Tibial nerve (tissue), 4 donors: ENCODE data around the gene DTNBP1. TPM values are rescaled to one million over a fixed set of nuclear protein-coding genes. Genes with fewer than 3 reads are reported as not detected.

ENCODE experiments used
- DNase-seq, 2 donors: peaks; one replicate each; pipeline ENCODE4 v3.0.0-alpha.2; 2019; ENCODE audit warnings: low spot score in 2 of 2
- H3K27ac ChIP-seq, 4 donors: fragments of 200-600 bp; sonication (generic) in 3 of 4; one replicate each; pipeline ENCODE4 v1.5.1; 2017 to 2019; ENCODE audit warnings: mild to moderate bottlenecking in 1 of 4
- H3K27me3 ChIP-seq, 2 donors: fragments of 200-600 bp; sonication (generic) in 1 of 2; one replicate each; pipeline versions ENCODE4 v1.5.1 to v1.6.0; 2017 to 2019
- H3K36me3 ChIP-seq, 3 donors: fragments of 200-600 bp; sonication (generic); one replicate each; pipeline ENCODE4 v1.5.1; 2018 to 2019
- H3K4me1 ChIP-seq, 4 donors: fragments of 200-600 bp; sonication (generic) in 3 of 4; one replicate each; pipeline ENCODE4 v1.5.1; 2017 to 2019
- H3K4me3 ChIP-seq, 4 donors: fragments of 200-600 bp; sonication (generic) in 3 of 4; one replicate each; pipeline ENCODE4 v1.5.1; 2017 to 2019; ENCODE audit warnings: mild to moderate bottlenecking in 1 of 4, moderate library complexity in 1 of 4
- H3K9me3 ChIP-seq, 4 donors: fragments of 200-600 bp; sonication (generic) in 3 of 4; one replicate each; pipeline ENCODE4 v1.5.1; 2017 to 2019
- CTCF ChIP-seq, 5 experiments: fragments of 200-600 bp in 3 of 5; fragments of 450-650 bp in 2 of 5; sonication (generic) in 3 of 5; IDR thresholded peaks; one replicate each; pipeline ENCODE4 v1.5.1; 2016 to 2019; ENCODE audit warnings: antibody characterized with exemption in 5 of 5, mild to moderate bottlenecking in 3 of 5, moderate library complexity in 2 of 5
- EP300 ChIP-seq, 2 donors: sonication (generic); formaldehyde crosslinking; IDR thresholded peaks; one replicate each; pipeline ENCODE4 v1.6.1; 2017; ENCODE audit warnings: antibody characterized with exemption in 2 of 2, mild to moderate bottlenecking in 1 of 2
- POLR2A ChIP-seq, 2 donors: fragments of 450-650 bp; IDR thresholded peaks; one replicate each; pipeline ENCODE4 v1.6.1; 2017; ENCODE audit warnings: antibody characterized with exemption in 2 of 2, mild to moderate bottlenecking in 2 of 2, moderate library complexity in 2 of 2
- WGBS, 2 donors: methylation state at CpG; one replicate each; pipeline ENCODE4 v1.1.5; 2018; 5-methylcytosine and 5-hydroxymethylcytosine counted together
- total RNA-seq, 4 donors: library from RNA; depleted of rRNA; stranded (reverse); fragments of >200 nt; gene quantifications; one replicate each; pipeline ENCODE4 v1.1.0, GENCODE V29; 2016

DTNBP1 gene
- total RNA-seq, 4 donors from 2014 or later, result 14.7 to 36.6 (median 16.1) TPM

GRCh38 chr6:15513801-15514711, 148.8 kb downstream of the DTNBP1 start:
- WGBS, 2 donors, result 87 to 90% methylated on average over 19 to 20 of the region's 21 CpGs
- no peak overlapping the region for H3K27ac ChIP-seq
- H3K27me3 ChIP-seq, result no peaks in the 10 kb centered on the region
- no peaks in the 10 kb centered on the region for H3K9me3 ChIP-seq
- DNase-seq, result no peak
- TF ChIP-seq CTCF (IDR thresholded peaks at IDR 0.05), result no peak
- TF ChIP-seq POLR2A (IDR thresholded peaks at IDR 0.05), result no peak
- no peak for TF ChIP-seq EP300 (IDR thresholded peaks at IDR 0.05)
- H3K4me1 ChIP-seq, result no peaks in the 10 kb centered on the region
- no peak overlapping the region for H3K4me3 ChIP-seq
- H3K36me3 ChIP-seq, result peaks cover 0 to 91% (median 0%) of the 10 kb centered on the region in 3 donors

GRCh38 chr6:15513131-15513771, 149.6 kb downstream of the DTNBP1 start:
- DNase-seq, result no peak
- Histone ChIP-seq H3K36me3 (peaks cover 0 to 90% (median 0%) of the 10 kb centered on the region in 3 donors), H3K27me3 (no peaks in the 10 kb centered on the region), H3K27ac (no peak overlapping the region), H3K9me3 (no peaks in the 10 kb centered on the region), H3K4me1 (no peaks in the 10 kb centered on the region), H3K4me3 (no peak overlapping the region)
- no peak for TF ChIP-seq POLR2A (IDR thresholded peaks at IDR 0.05)
- TF ChIP-seq EP300 (IDR thresholded peaks at IDR 0.05), result no peak
- TF ChIP-seq CTCF (IDR thresholded peaks at IDR 0.05), result no peak
- WGBS, 2 donors, result 87 to 93% methylated on average over 22 to 31 of the region's 34 CpGs

- H3K36me3 ChIP-seq, result peaks cover 0 to 90% (median 0%) of the 10 kb centered on the region in 3 donors
Observed at GRCh38 chr6:15512721-15513120, 150.1 kb downstream of the DTNBP1 start.

GRCh38 chr6:15512126-15512525, 150.7 kb downstream of the DTNBP1 start:
- Histone ChIP-seq H3K9me3 (no peaks in the 10 kb centered on the region), H3K27ac (no peak overlapping the region), H3K4me1 (no peaks in the 10 kb centered on the region), H3K4me3 (no peak overlapping the region), H3K27me3 (no peaks in the 10 kb centered on the region), H3K36me3 (peaks cover 0 to 90% (median 0%) of the 10 kb centered on the region in 3 donors)
- WGBS, 2 donors, result 87 to 92% methylated on average over 17 to 18 of the region's 18 CpGs
- TF ChIP-seq EP300 (IDR thresholded peaks at IDR 0.05) (no peak), CTCF (IDR thresholded peaks at IDR 0.05) (no peak), POLR2A (IDR thresholded peaks at IDR 0.05) (no peak)
- no peak for DNase-seq

More at GRCh38 chr6:15512721-15513120, 150.1 kb downstream of the DTNBP1 start:
- Histone ChIP-seq H3K27ac (no peak overlapping the region), H3K9me3 (no peaks in the 10 kb centered on the region), H3K4me1 (no peaks in the 10 kb centered on the region), H3K4me3 (no peak overlapping the region), H3K27me3 (no peaks in the 10 kb centered on the region)
- 92 to 93% methylated on average over 9 of the region's 9 CpGs for WGBS, 2 donors
- TF ChIP-seq CTCF (IDR thresholded peaks at IDR 0.05), result no peak
- TF ChIP-seq POLR2A (IDR thresholded peaks at IDR 0.05), result no peak
- TF ChIP-seq EP300 (IDR thresholded peaks at IDR 0.05), result no peak
- DNase-seq, result no peak
